Gastroesophageal sphincter (tissue), 3 donors: ENCODE measurements around the gene FKRP.

Source experiments
- CTCF ChIP-seq, 4 experiments: fragments of 200-600 bp in 2 of 4; fragments of 450-650 bp in 2 of 4; sonication (generic) in 1 of 4; IDR thresholded peaks; one replicate each; pipeline ENCODE4 v1.5.1; 2017 to 2019; ENCODE audit warnings: antibody characterized with exemption in 4 of 4, mild to moderate bottlenecking in 2 of 4, moderate library complexity in 2 of 4
- EP300 ChIP-seq: sonication (generic); formaldehyde crosslinking; IDR thresholded peaks from one replicate; pipeline ENCODE4 v1.6.1; 2017; ENCODE audit warnings: antibody characterized with exemption, mild to moderate bottlenecking
- POLR2A ChIP-seq, 2 donors: fragments of 450-650 bp; IDR thresholded peaks; one replicate each; pipeline ENCODE4 v1.6.1; 2017; ENCODE audit warnings: antibody characterized with exemption in 2 of 2, mild to moderate bottlenecking in 2 of 2, moderate library complexity in 1 of 2

DNA sequence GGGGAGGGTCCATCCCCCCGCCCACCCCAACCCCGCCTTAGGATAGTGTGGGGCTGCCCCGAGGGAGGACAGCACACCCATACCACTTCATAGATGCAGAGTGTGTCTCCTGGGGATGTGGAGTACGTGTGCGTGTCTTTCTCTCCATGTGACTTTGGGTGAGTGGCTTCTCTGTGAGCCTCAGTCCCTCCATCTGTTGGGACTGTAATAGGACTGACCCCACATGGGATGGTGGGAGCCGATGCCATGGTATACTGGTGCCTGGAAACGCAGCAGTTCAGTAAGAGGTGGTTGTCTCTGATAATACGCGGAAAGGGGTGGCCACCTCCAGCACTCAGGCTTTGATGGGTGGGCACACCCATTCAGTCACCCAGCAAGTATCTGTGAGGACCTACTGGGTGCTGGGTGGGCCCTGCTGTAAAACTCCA, 28.1 kb upstream of the FKRP start:
- TF ChIP-seq CTCF (IDR thresholded peaks at IDR 0.05) (no peak), EP300 (no peak), POLR2A (IDR thresholded peaks at IDR 0.05) (no peak)
